ENCODE results near the gene LCE1A.

GRCh38 chr1:152824964-152825363 lies 2.3 kb upstream of the LCE1A start:
- TF ChIP-seq, protein P1, sequence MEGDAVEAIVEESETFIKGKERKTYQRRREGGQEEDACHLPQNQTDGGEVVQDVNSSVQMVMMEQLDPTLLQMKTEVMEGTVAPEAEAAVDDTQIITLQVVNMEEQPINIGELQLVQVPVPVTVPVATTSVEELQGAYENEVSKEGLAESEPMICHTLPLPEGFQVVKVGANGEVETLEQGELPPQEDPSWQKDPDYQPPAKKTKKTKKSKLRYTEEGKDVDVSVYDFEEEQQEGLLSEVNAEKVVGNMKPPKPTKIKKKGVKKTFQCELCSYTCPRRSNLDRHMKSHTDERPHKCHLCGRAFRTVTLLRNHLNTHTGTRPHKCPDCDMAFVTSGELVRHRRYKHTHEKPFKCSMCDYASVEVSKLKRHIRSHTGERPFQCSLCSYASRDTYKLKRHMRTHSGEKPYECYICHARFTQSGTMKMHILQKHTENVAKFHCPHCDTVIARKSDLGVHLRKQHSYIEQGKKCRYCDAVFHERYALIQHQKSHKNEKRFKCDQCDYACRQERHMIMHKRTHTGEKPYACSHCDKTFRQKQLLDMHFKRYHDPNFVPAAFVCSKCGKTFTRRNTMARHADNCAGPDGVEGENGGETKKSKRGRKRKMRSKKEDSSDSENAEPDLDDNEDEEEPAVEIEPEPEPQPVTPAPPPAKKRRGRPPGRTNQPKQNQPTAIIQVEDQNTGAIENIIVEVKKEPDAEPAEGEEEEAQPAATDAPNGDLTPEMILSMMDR (IDR thresholded peaks at IDR 0.05), result no peak
- TF ChIP-seq TCF12 (IDR thresholded peaks at IDR 0.05), result no peak
- TF ChIP-seq JUND (IDR thresholded peaks at IDR 0.05), result no peak
- TF ChIP-seq ELF1 (IDR thresholded peaks at IDR 0.05), result no peak
- no peak for TF ChIP-seq FOSL2 (IDR thresholded peaks at IDR 0.05; ENCODE audit: borderline replicate concordance, low read depth)
- TF ChIP-seq RFX5 (IDR thresholded peaks at IDR 0.05; ENCODE audit: low read length), result no peak
- no peak for TF ChIP-seq CHD2 (IDR thresholded peaks at IDR 0.05; ENCODE audit: low read length, partially characterized antibody)
- no peak for TF ChIP-seq POLR2AphosphoS5 (IDR thresholded peaks at IDR 0.05; ENCODE audit: low read depth, low read length)
- no peak for TF ChIP-seq FOXJ3 (CRISPR knock-in tag; IDR thresholded peaks at IDR 0.05)
